GM12872 (cell line): ENCODE measurements around the gene PCSK9.

Experiments
- TF ChIP-seq, protein P1 (sequence below): IDR thresholded peaks from 3 replicates; pipeline ENCODE4 v1.5.1; 2011; ENCODE audit warnings: low read depth, mild to moderate bottlenecking, low read length, moderate library complexity; ENCODE audit not compliant: insufficient read depth

Gene PCSK9

DNA sequence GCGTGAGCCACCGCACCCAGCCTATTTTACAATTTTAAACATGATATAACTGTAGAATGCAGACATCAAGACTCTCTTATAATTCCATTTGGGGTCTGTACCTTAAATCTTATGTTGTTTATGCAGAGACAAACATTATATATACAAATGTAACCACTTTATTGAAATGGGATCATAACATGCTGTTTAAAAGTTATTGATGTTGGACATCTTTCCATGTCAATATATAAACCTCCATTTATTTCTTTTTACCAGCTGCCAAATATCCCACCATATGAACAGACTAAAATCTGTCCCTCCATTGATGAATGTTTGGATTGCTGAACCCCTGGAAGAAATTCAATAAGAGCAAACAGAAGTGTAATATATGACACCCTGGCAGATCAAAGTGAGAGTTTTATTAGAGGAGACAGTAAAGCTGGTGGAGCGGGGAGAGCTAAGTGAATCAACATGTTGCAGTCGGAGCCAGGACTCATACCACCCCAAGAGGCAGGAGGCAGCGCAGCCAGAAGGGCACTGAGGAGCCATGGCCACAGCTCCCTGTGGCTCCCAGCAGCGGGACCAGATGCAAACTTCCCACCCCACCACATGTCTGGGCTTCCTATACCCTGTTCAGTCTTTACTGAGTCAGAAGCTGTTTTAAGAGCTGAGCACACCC is 4.7 kb upstream of the PCSK9 start:
- TF ChIP-seq, protein P1, sequence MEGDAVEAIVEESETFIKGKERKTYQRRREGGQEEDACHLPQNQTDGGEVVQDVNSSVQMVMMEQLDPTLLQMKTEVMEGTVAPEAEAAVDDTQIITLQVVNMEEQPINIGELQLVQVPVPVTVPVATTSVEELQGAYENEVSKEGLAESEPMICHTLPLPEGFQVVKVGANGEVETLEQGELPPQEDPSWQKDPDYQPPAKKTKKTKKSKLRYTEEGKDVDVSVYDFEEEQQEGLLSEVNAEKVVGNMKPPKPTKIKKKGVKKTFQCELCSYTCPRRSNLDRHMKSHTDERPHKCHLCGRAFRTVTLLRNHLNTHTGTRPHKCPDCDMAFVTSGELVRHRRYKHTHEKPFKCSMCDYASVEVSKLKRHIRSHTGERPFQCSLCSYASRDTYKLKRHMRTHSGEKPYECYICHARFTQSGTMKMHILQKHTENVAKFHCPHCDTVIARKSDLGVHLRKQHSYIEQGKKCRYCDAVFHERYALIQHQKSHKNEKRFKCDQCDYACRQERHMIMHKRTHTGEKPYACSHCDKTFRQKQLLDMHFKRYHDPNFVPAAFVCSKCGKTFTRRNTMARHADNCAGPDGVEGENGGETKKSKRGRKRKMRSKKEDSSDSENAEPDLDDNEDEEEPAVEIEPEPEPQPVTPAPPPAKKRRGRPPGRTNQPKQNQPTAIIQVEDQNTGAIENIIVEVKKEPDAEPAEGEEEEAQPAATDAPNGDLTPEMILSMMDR, result no peak

- TF ChIP-seq, protein P1, result peak; percentile 26; the same call in 1 of the 3 replicates
Measured at GRCh38 chr1:55035904-55036303, 3.4 kb upstream of the PCSK9 start.

GRCh38 chr1:55037733-55038551 is 1.4 kb upstream of the PCSK9 start:
- TF ChIP-seq, protein P1, result no peak

DNA sequence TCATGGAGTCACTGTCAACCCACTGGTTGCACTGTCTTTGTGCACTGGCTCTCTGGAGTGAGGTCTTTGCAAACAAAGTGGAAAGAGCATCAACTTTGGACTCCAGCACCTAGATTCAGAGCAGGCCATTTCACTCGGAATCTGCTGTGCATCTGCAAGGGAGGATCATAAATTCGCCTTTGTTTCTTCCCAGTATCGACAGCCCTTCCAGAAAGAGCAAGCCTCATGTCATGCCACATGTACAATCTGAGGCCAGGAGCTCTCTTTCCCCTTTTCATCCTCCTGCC is 853 bp upstream of the PCSK9 start:
- TF ChIP-seq, protein P1, result no peak

GRCh38 chr1:55038974-55039341 is 390 bp upstream of the PCSK9 start:
- TF ChIP-seq, protein P1, result no peak

- TF ChIP-seq, protein P1, result no peak
Measured at GRCh38 chr1:55040083-55040932, 960 bp downstream of the PCSK9 start.

DNA sequence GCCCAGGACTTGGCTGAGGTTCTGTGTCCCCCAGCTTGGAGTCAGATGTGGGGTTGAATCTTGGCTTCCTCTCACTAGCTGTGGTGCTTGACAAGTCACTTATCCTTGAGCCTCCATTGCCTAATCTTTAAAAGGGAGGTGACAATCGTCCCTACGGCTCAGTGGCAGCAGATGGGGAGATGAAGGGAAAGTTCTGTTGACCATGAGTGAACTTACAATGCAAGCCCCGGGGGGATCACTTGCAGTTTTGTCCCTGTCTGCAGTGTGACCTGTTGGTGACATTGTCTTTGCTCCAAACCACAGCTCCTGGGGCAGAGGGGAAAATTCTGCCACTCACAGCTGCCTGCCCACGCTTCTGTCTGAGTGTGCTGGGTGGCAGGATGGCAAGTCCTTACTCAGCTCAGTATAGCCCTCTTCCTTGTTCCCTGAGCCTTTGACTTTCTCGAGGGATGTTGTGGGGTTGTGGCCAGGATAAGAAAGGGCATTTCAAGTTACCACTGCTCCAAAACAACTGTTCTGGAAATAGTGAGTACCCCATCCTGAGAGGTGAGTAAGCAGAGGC is 1.7 kb downstream of the PCSK9 start:
- TF ChIP-seq, protein P1, result no peak
